Measurements from ENCODE around the gene GCSAM.
A peak's percentile ranks its signal among the peaks of the same experiment; 100 is the strongest.

GCSAM gene

DNA sequence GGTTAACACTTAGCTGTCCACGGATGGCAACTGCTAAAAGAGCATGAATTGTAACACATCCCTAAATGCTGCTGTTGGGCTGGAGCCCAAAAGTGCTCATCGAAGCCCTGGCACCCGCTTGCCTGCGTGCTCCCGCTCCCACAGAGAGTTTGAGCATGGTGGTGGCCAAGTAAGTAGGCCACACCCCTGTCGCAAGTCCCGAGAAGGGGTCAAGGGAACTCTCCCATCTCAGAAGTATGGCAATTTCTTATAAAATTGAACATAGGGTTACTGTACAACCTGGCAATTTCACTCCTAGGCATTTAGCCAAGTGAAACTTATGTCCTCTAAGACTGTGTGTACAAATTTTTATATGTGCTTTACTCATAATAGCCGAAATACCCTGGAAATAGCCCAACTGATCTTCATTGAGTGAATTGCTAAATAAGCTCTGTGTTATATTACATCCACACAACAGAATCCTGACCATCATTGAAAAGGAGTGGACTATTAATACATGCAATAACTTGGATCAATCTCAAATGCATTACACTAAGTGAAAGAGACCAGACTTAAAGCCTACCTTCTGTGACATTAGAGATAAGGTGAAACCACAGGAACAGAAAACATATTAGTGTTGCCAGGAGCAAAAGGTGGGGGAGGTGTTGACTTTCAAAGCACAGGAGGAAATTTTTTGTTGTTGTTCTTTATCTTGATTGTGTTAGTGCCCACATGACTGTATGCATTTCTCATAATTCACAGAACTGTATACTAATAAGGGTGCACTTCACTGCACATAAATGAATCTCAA lies 1.5 kb upstream of the GCSAM start:
- H3K4me1 Mint-ChIP-seq: peaks cover 73% of the 10 kb centered on the region
- DNase-seq: no peak
- peak overlapping the region; percentile 47 to 55 for H3K27ac Mint-ChIP-seq
- H3K9me3 Mint-ChIP-seq: no peaks in the 10 kb centered on the region
- no peaks in the 10 kb centered on the region for H3K27me3 Mint-ChIP-seq
- H3K4me3 Mint-ChIP-seq: peak overlapping the region; percentile 97 to 98
- ATAC-seq: peak; percentile 8

GRCh38 chr3:112133626-112134334 lies 732 bp upstream of the GCSAM start:
- no peak for ATAC-seq
- Mint-ChIP-seq H3K9me3 (no peaks in the 10 kb centered on the region), H3K4me3 (peak overlapping the region; percentile 97 to 98), H3K27me3 (no peaks in the 10 kb centered on the region), H3K4me1 (peaks cover 80% of the 10 kb centered on the region), H3K27ac (peak overlapping the region; percentile 81 to 93)
- no peak for DNase-seq

DNA sequence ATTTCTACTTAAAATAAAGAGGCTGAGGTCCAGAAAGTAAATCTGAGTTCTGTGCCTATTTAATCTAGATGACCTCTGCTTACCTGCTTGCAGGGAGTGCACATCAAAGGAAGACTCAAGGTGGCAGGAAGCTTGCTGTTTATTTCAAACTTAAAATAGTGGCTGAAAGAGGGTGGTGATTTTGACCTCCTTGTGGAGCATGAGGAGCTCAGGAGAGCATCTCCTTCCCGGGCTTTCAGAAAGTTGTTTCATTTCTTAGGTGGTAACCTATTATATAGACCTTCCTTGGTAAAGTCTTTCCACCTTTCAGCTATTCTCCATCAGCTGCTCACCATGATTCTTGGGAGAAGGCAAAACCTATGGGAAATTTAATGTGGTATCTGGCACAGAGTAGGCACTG lies 494 bp downstream of the GCSAM start:
- Mint-ChIP-seq H3K27me3 (no peaks in the 10 kb centered on the region), H3K27ac (peak overlapping the region; percentile 60 to 93), H3K4me1 (peaks cover 87% of the 10 kb centered on the region), H3K4me3 (peak overlapping the region; percentile 97 to 98), H3K9me3 (no peaks in the 10 kb centered on the region)
- peak; percentile 1 for ATAC-seq
- no peak for DNase-seq

DNA sequence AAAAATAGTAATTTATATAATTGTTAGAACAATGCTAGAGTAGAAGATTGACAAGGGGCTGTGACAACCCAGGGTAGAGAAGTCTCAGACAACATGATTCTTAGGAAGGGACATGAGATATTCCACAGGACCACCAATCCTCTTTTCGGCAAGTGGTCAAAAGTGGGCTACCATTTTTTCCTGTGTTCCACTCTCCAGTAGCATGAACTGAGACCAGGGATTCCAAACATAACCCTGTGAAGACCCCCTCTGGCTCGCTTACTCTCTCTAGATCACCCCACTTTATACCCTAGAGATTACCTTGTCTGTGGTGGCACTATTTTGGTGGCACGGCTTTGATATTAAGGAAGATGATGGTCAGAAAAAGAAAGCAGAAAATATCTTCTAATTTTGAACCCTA lies 960 bp downstream of the GCSAM start:
- Mint-ChIP-seq H3K4me1 (peaks cover 87% of the 10 kb centered on the region), H3K27ac (no peak overlapping the region), H3K9me3 (no peaks in the 10 kb centered on the region), H3K27me3 (no peaks in the 10 kb centered on the region), H3K4me3 (peak overlapping the region; percentile 97 to 98)
- DNase-seq (no peak), ATAC-seq (no peak)

DNA sequence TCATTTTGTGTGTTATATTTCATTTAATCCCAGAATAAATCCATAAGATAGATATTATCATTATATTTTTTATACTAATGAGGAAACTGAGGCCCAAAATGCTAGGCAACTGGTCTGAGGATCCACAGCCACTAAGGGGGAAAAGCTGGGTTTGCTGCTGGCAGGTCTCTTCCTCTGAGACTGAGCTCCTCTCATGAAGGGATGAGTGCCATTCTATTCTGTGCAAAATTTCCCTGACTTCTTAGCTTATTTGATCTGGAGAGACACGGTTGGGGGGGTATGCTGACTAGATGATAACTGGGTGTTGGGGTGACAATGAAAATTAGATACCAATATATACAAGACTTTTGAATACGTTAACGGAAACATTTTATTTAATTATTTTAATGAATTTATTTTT lies 1.9 kb downstream of the GCSAM start:
- H3K27me3 Mint-ChIP-seq: no peaks in the 10 kb centered on the region
- H3K4me3 Mint-ChIP-seq: peak overlapping the region; percentile 53 to 62
- peak overlapping the region in 1 of 2 donors; percentile 60 for H3K27ac Mint-ChIP-seq
- peaks cover 87% of the 10 kb centered on the region for H3K4me1 Mint-ChIP-seq
- ATAC-seq (no peak), DNase-seq (no peak)
- H3K9me3 Mint-ChIP-seq: no peaks in the 10 kb centered on the region

- ATAC-seq (no peak), DNase-seq (no peak)
- peaks cover 87% of the 10 kb centered on the region for H3K4me1 Mint-ChIP-seq
- peak overlapping the region; percentile 41 to 53 for H3K4me3 Mint-ChIP-seq
- no peaks in the 10 kb centered on the region for H3K9me3 Mint-ChIP-seq
- H3K27ac Mint-ChIP-seq: peak overlapping the region; percentile 17 to 46
- no peaks in the 10 kb centered on the region for H3K27me3 Mint-ChIP-seq
These were observed 2.4 kb downstream of the GCSAM start for GRCh38 chr3:112130638-112130993.

DNA sequence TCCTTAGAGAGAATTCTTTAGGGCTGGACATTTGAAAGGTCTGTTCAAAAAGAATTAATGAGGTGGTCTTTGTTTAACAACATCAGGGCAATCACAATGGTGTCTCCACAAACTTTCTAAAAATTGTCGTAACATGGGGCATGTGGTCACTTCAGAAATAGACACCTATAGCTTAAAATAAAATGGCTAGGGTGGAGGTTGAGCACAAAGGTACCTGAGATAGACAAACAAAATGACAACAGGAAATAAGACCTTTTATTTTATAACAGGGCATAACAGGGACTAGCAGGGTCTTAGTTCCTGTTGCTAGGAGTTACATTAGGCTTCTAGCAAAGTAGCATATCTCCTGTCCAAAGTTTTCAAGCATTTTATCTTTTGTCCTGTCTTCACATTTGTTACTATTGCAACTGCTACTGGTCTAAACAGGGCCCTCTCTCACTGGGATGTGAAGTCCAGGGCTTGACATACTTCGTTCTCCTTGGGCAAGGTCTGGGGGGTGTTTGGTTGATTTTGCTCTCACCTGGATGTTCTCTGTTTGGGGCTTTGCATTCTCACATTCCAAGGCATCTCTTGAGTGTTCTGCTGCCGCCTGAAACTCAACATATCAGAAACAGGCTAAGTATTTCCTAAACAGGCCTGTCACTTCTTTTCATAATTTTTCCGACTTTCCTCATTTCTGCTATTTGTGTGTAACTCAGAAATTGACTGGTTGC lies 3.0 kb downstream of the GCSAM start:
- Mint-ChIP-seq H3K4me3 (peak overlapping the region; percentile 41 to 53), H3K9me3 (no peaks in the 10 kb centered on the region), H3K4me1 (peaks cover 87% of the 10 kb centered on the region), H3K27me3 (no peaks in the 10 kb centered on the region), H3K27ac (peak overlapping the region in 1 of 2 donors; percentile 79)
- ATAC-seq (no peak), DNase-seq (no peak)

GRCh38 chr3:112128843-112129727 lies 4.0 kb downstream of the GCSAM start:
- H3K4me1 Mint-ChIP-seq: peaks cover 80% of the 10 kb centered on the region
- peak overlapping the region; percentile 28 to 79 for H3K27ac Mint-ChIP-seq
- peak overlapping the region; percentile 28 to 53 for H3K4me3 Mint-ChIP-seq
- no peaks in the 10 kb centered on the region for H3K27me3 Mint-ChIP-seq
- no peaks in the 10 kb centered on the region for H3K9me3 Mint-ChIP-seq
- ATAC-seq (peak; percentile 67), DNase-seq (peak; percentile 29 to 54)

- no peak for DNase-seq
These were observed 5.2 kb downstream of the GCSAM start for GRCh38 chr3:112127522-112128494.

GRCh38 chr3:112126511-112126911 lies 6.5 kb downstream of the GCSAM start:
- Mint-ChIP-seq H3K9me3 (no peaks in the 10 kb centered on the region), H3K4me3 (peak overlapping the region; percentile 67 to 75), H3K27ac (peak overlapping the region in 1 of 2 donors; percentile 79), H3K27me3 (no peaks in the 10 kb centered on the region), H3K4me1 (peaks cover 67% of the 10 kb centered on the region)
- DNase-seq (no peak), ATAC-seq (no peak)

More at GRCh38 chr3:112127522-112128494, 5.2 kb downstream of the GCSAM start:
- peak overlapping the region; percentile 67 to 75 for H3K4me3 Mint-ChIP-seq
- H3K9me3 Mint-ChIP-seq: no peaks in the 10 kb centered on the region
- H3K27me3 Mint-ChIP-seq: no peaks in the 10 kb centered on the region
- peak overlapping the region; percentile 15 to 89 for H3K27ac Mint-ChIP-seq
- no peak for ATAC-seq
- H3K4me1 Mint-ChIP-seq: peaks cover 67% of the 10 kb centered on the region

GRCh38 chr3:112124907-112125607 lies 8.0 kb downstream of the GCSAM start:
- Mint-ChIP-seq H3K9me3 (no peaks in the 10 kb centered on the region), H3K27me3 (no peaks in the 10 kb centered on the region), H3K27ac (peak overlapping the region in 1 of 2 donors; percentile 70), H3K4me1 (peaks cover 69% of the 10 kb centered on the region), H3K4me3 (no peak overlapping the region)
- DNase-seq (no peak), ATAC-seq (no peak)

DNA sequence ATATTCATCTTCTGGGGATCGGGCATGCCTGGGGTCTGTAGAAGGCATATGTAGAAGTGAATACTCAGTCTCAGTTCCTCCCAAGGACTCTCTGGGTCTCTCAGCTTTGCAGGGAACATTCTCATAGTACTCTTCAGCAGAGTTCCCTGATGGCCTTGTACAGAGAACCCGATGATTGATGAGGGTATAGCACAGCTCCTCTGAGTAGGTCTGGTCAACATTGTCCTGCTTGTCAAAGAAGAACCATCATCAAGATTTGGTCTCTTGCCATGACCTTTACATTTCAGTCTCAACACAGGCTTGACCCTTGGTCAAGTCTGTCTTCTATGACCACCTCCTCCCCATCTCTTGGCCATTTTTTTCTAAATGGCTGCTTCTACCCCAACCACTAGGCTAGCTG lies 9.5 kb downstream of the GCSAM start:
- H3K9me3 Mint-ChIP-seq: no peaks in the 10 kb centered on the region
- ATAC-seq (no peak), DNase-seq (no peak)
- no peaks in the 10 kb centered on the region for H3K27me3 Mint-ChIP-seq
- peaks cover 67% of the 10 kb centered on the region for H3K4me1 Mint-ChIP-seq
- no peak overlapping the region for H3K4me3 Mint-ChIP-seq
- no peak overlapping the region for H3K27ac Mint-ChIP-seq

- no peak overlapping the region for H3K4me3 Mint-ChIP-seq
- H3K27ac Mint-ChIP-seq: no peak overlapping the region
- peaks cover 65% of the 10 kb centered on the region for H3K4me1 Mint-ChIP-seq
- no peaks in the 10 kb centered on the region for H3K27me3 Mint-ChIP-seq
- ATAC-seq (no peak), DNase-seq (no peak)
- no peaks in the 10 kb centered on the region for H3K9me3 Mint-ChIP-seq
These were observed 10.2 kb downstream of the GCSAM start for GRCh38 chr3:112122870-112123269.

Measured in stimulated activated naive CD8-positive, alpha-beta T cell treated with anti-CD3 and anti-CD28 coated beads, Interleukin-15, amount 100 ng/mL, for 72 hours (primary cell).